Inflammatory macrophage (primary cell): ENCODE measurements around the gene SEM1.
"Not testable (repeated sequence)": the region's sequence is repeated elsewhere in the genome, so short reads cannot be mapped to it uniquely, and the experiment has no call there.

Experiments used
- DNase-seq, 2 donors: peaks; one replicate each; pipeline ENCODE4 v3.0.0-alpha.2; 2020 to 2022
- total RNA-seq, 18 experiments: gene quantifications; one replicate each; lab custom pipeline; 2026; ENCODE audit warnings: mixed read lengths in 6 of 18, inconsistent platforms in 2 of 18; lab: John Stamatoyannopoulos, UW

SEM1 gene
- total RNA-seq, result 11.1 to 41.5 (median 29.5) reads per million in 18 experiments

DNA sequence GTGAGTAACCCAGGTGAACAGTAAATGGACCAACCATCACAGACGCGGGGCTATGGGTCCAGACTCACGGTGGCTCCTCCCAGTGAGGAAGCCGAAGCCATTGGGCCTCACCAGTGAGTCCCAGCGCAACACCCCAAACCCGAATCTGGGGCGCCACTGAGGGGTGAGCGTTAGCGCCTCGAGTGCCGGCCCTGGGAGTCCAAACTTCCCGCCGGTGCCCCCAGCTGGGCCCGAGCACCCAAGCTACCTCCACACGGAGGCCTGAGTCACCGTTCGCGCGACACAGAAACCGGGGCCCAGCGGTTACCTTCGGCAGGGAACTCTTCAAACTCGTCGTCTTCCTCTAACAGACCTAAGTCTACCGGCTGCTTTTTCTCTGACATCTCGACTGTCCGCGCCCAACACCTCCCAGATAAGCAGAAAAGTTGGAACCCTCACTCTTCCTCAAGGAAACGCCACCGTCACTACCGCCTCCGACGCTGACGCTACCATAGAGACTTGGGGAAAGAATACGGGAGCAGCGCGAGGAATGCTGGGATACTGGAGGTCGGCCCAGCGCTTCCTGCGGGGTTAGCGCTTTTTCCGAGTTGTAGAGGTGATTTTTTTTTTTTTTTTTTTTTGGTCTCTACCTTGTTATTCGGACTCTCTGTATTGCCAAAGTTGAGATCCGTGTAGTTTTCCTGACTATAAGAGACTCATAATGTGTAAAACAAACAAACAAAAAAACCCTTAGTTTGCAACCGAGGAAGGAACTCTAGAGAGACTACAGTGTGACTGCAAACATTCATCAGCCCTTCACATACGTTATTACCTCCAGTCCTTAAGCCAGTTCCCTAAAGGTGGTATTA lies at the start of gene SEM1:
Gene SEM1, minus strand, starts transcription at position 466 of the 848 bp plus-strand sequence. Its CDS starts 83 bp downstream, at position 383.
- peak; percentile 80 to 83 for DNase-seq

DNA sequence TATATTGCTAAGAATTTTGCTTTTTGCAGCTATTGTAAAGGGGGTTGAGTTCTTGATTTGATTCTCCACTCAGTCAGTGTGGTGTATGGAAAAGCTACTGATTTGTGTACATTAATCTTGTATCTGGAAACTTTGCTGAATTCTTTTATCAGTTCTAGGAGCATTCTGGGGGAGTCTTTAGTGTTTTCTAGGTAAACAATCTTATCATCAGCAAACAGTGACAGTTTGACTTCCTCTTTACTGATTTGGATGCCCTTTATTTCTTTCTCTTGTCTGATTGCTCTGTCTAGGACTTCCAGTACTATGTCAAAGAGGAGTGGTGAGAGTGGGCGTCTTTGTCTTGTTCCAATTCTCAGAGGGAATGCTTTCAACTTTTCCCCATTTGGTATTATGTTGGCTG lies 48.2 kb upstream of the SEM1 start:
- DNase-seq, result not testable (repeated sequence)

DNA sequence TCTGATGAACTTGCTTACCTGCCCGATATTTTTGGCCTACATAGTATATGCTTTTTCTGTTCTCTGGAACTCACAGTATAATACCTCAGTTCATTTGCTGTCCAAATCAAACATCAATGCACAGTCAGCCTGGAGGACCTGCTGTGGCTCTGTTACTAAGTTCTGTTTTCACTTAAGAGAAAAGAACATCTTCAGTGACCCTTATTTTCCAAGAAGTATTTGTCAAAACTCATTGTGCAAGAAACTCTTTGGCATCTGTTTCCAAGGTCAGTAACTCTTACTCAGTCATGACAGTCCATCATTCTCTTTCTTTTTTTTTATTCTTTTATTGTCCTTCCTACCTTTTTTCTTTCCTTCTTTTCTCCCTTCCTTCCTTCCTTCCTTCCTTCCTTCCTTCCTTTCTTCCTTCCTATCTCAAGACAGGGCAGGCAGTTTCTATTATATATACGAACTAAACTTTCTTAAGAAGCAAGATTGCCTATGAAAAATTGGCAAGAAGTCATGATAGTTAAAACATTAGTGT lies 37.8 kb upstream of the SEM1 start:
- DNase-seq, result no peak

DNA sequence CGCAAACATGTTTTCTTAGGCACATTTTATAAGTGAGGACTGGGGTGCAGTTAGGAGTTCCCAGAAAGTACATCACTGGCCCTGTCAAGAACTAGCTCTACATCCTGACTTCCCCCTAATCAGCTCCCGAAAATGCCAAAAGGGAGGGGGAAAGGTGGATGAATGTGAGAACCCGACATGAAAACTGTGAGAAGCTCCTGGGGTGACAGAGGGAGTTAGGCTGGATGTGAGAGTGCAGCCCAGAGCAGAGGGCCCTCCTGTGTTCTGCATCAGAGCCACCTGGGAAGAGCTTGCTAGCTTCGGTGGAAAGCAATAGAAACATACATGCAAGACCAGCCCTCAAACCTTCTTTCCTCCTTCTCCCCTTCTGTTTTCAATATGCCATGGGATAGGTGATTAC lies 30.5 kb upstream of the SEM1 start:
- no peak for DNase-seq

DNA sequence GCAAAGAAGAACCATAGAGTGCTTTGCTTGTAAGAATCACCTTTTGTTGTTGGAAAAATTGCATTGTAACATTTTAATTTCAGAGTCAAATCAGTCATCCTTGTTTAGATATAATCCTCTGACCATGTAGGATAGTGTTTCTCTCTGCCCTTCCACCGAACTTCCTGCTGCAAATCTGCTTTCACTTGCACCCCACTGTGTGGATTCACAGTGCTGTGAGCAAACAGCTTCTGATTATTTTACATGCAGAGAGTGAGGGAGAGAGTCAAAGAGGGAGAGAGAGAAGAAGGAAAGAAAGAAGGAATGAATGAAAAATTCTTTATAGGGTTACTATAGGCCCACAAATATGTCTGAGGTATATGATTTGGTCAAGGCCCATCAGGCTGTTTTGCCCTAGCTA lies 30.0 kb upstream of the SEM1 start:
- DNase-seq, result no peak

DNA sequence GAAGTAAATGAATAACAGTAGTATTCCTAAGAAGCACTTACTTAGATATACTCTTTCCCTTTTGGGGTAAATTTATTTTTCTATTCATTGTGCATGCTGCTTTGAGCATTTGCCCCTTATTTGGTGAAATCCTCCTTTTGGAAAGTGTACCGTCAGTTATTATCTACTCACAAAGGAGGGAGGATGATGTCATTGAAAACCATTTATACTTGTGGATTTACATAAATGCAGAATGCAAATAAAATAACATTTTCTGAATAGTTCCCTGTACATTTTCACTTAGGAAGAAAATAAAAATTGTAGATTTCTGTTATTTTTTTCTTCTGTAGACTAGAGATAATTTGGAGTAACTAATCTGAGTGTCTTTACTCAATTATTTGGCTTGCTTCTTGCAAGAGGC lies 29.5 kb upstream of the SEM1 start:
- DNase-seq, result no peak

DNA sequence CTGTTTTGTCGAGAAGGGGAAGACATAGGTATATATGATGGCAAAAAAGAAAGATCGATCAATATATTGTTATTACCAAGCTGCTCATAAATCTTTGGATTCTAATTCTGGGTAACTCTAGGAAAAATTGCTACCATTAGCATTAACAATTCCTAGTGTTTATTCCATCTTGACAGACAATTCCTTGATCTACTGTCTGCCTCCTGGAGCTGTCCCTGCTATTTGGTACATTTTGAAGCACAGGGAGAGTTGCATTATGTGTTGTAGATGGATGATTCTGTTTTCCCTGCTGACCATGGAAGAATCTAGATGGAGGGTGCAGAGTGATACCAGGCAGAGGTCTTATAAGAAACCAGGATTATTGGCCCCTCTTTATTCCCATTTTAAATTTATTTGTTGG lies 29.1 kb upstream of the SEM1 start:
- DNase-seq, result no peak

DNA sequence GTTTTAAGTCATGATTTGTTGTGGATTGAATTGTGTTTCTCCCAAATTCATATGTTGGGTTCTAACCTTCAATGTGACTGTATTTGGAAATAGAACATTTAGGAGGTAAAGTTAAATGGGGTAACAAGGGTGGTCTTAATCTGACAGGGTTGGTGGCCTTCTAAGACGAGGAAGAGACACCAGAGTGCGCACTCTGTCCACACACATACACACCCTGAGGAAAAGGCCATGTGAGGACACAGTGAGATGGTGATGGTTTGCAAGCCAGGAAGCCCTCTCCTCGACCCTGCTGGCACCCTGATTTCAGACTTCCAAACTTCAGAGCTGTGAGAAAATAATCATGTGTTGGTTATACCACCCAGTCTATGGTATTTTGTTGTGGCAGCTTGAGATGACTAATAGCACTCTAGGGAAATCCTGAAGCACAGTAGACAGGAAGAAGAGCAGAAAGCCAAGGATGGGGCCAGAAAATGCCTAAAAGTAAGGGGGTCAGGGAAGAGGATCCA lies 28.0 kb upstream of the SEM1 start:
- DNase-seq, result no peak

DNA sequence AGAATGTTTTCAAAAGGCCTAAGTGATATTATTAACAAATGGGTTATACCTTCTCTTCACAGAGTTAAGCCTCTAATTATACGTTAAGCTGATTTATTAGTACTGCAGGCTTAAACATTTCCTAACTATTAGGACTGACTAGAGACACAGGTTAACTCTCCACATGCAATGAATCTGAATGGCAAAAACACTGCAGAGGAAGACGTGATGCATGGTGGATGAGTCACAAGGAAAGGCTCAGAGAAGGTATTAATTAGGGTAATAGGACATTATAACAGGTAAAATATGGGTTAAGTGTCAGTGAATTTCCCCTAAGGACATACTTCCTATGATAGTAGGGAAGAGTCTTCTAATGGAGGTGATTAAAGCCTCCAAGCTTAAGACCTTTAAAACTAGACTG lies 24.7 kb upstream of the SEM1 start:
- no peak for DNase-seq

DNA sequence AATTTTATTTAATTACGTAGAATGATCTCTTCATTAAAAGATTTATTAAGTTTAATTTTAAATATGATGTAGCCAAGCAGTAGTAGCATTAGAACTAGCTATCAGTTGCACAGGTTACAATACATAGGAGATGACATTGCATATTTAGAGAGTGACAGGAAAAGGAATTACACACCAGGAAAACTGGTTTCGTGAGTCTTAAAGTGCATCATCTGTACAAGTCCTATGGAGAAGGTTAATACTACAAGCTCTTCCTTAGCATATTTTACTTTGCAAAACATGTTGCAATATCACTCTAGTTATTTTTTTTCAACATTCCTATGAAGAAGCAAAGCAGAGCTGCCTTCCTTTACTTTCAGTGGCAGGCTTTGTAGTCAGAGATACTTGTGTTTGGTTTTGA lies 20.2 kb upstream of the SEM1 start:
- DNase-seq, result no peak

DNA sequence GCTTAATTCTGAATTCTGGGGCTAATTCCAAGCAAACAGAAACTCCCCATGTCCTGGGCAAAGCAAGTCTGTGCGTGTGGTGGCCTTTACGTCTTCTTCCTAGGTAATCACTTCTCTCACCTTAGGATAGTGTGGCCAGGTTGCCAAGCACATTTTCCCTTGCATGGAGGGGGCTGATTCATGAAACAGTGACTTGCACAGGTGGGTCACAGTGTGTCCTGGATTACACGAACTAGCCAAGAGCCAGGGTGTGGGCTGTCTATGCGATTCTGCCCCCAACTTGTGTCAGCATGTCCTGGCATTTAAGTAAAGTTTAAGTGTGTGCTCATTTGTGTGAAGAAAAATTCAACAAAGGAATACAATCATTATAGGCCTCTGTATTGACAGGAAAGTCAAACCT lies 18.5 kb upstream of the SEM1 start:
- DNase-seq, result no peak

DNA sequence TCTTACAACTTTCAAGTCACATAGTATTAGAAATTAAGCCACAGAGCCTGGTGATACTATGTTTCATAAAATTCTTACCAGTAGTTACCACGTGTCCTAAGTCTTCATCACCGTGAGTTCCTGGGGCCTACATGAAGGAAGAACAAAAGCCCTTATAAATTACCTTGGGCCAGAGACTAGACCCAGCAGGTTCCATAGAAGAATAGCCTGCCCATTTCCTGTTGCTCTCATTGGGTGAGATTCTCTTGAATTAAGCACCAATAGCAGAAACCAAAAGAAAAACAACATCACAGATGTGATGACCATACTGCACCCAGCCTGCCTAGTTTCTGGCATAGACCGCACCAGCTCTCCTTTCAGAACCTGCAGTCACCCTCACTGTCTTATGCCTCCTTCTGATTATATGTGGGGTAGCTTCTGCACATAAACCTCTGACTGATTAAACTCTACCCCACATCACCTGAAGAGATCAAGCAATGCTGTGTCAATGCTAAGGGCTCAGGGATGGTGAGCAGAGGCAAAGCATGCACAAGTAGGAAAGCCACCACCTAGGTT lies 18.0 kb upstream of the SEM1 start:
- no peak for DNase-seq

DNA sequence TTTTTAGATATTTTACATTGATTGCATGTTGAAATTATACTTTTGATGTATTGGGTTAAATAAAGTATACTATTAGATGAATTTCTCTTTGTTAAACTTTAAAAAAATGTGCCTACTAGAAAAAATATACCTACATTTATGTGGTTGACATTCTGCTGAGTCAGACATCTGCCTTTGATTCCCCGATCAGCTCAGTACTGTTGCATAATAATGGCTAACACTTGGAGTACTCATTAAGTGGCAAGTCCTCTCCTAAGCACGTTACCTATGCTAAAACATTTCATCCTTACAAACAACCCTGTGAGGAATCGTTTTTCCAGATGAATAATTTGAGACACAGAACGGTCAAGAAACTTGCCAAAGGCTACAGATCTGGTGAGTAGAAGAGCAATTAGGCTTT lies 14.0 kb upstream of the SEM1 start:
- no peak for DNase-seq

DNA sequence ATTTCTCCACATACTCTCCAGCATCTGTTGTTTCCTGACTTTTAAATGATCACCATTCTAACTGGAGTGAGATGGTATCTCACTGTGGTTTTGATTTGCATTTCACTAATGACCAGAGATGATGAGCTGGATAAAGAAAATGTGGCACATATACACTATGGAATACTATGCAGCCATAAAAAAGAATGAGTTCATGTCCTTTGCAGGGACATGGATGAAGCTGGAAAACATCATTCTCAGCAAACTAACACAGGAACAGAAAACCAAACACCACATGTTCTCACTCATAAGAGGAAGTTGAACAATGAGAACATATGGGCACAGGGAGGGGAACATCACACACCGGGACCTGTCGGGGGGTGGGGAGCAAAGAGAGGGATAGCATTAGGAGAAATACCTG lies 13.3 kb upstream of the SEM1 start:
- not testable (repeated sequence) for DNase-seq

DNA sequence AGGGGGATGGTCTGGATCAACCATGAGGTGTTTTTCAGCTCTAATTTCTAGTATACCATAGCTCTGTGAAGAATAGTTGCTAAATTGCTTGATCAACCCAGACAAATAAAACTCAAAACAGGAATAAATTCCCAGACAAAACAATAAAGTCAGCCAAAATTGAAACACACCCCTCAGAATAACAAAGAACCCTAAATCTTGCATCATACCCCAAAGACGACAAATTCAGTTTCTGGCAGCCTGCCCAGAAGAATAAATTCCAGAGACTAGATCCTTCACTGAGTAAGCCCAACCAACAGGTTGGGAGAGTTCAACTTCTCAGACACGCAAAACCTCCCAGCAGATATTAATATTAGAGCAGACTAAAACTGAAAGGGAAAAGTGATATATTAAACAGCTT lies 11.2 kb upstream of the SEM1 start:
- DNase-seq, result no peak

DNA sequence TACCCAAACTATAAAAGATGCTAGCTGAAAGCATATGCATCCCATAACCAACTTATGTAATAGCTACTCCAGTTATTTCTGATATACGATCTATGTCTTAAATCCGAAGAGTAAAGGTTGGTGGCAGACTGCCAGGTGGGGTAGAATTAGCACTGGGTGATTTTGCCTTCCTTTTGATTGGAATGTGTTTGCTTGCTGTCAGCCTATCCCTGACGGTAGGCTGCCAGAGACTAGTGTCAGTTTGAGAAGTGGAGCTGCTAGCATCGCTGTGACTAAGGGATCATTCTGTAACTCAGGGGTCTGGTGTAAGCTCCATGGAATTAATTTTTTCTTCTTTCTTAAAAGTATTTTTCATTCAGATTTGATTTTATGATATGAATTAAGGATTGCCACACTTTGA lies 9.5 kb upstream of the SEM1 start:
- DNase-seq, result no peak

DNA sequence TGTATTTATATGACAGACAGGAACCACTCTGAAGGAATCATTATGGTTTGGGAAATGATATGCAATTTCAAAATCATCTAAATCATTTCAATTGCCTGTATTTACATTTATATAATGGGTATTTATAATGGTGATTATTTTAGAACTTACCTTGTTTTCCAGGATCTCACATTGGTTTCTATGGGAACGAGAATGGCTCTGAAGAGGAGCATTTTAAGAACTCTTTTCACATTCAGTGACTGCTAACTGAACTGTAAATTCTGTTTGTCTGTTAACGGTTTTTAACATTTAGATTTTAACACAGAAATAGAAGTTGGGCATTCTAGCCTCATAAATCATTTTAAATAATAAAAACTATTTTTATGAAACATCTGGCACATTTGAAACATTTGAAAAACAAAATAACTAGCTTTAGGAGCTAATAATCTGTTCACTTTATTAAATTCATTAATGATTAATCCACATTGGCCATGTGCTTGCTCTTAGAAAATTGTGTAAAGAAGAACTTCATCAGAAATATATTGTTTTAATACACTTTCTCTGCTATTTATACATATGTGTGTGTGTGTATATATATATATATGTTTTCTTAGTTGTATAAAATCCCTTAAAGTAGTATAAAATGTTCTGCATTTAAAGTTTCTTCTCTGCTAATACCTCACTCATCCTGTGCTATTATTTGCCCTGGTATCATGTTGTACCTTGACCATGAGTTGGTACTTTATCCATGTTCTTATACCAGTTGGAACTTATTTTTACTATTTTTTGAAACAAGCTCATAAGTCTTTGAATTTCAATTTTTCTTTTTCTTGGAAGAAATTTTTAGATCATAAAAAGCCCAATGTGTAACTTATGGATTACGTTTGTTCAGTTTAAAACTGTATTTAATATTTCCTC lies 8.7 kb upstream of the SEM1 start:
- no peak for DNase-seq

DNA sequence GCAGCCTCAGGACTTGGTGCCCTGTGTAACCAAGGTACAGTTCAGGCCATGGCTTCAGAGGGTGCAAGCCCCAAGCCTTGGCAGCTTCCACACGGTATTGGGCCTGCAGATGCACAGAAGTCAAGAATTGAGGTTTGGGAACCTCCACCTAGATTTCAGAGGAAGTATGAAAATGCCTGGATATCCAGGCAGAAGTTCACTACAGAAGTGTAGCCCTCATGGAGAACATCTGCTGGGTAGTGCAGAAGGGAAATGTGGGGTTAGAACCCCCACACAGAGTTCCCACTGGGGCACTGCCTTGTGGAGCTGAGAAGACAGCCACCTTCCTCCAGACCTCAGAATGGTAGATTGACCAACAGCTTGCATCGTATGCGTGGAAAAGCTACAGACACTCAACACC lies 3.4 kb upstream of the SEM1 start:
- no peak for DNase-seq

DNA sequence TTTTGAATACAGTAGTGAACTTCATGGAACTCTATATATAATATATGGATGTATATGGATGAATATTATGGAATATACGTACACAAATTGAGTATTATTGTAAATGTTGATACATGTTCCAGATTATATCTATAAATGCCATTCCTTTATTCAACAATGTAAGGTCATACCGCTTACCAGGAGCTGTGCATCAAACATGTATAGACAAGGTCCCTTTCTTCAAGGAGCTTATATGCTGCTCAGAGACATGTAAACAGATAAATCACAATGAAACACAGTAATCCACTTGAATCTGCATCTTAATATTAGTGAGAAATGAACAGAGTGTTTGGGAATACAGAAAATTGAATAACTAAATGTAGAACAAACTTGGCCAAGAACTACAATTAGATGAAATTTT lies 898 bp upstream of the SEM1 start:
- no peak for DNase-seq

DNA sequence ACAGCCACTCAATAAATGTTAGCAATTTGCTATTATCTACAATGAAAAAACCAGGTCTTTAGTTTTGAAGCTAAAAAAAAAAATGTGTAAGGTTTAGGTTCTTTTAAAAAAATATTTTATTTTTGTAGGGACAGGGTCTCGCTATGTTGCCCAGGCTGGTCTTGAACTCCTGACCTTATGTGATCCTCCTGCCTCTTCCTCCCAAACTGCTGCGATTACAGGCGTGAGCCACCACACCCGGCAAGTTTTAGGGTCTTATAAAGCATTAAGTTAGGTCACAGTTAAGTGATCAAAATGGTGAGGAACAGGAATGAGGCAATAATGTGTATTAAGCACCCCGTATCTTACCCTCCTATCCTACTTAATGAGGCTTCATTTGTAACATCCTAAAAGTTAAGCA lies 774 bp downstream of the SEM1 start:
- DNase-seq, result no peak

DNA sequence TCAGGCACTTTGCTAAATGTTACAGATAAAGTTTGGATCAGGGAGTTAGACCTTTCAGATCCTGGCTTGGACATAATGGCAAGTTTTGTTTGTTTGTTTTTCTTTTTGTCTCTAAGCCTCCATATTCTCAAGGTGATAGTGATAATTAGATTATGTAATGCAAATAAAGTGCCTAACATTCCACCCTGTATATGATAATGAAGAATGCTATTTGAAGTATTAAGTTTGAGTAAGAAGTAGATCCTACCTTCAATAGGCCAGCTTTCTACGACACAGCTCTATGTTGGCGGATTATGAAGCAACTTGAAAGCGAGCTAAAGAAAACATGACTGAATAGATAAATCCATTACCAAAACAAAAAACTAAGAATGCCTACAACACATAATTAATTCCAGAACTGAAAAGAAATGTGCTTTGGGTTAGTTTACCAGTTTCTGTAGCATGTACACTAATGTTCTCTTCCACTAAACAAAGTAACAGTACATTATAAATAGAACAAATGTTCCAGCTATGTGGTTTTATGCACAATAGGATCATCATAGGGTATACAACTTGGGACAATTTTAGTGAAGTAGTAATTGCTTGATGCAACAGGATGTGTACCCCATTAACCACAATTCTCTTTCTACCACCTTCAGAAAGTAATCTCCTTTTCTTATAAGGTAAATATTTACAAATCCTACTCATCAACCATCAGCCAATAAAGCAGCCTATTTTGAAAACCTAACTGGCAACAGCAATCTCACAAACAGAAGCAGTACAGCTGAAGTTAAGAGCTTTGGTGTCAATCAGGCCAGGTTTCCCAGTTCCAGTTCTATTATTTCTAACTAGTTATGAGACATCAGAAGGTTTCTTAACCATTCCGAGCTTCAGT lies 1.5 kb downstream of the SEM1 start:
- no peak for DNase-seq

DNA sequence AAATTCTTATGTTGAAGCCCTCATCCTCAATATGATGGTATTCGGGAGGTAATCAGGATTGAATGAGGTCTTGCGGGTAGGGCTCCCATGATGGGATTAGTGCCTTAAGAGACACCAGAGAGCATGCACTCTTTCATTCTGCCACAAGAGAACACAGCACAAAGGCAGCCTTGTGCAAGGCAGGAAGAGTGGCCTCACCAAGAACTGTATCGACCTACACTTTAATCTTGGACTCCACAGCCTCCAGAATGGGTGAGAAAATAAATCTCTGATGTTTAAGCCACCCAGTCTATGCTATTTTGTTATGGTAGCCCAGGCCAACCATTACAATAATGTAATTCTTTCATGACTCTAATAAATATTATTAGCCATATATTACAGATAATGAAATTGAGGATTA lies 8.4 kb downstream of the SEM1 start:
- DNase-seq, result no peak
